HG02763 (cell line): ENCODE results near the gene STEAP1.
A peak's percentile ranks its signal among the peaks of the same experiment; 100 is the strongest.
"Not testable (repeated sequence)": the region's sequence is repeated elsewhere in the genome, so short reads cannot be mapped to it uniquely, and the experiment has no call there.

Source experiments
- ATAC-seq: cut with Tn5 transposase; IDR thresholded peaks from one replicate; pipeline ENCODE4 v1.9.1; 2021; ENCODE audit warnings: mild to moderate bottlenecking, moderate library complexity; ENCODE audit not compliant: unreplicated experiment

STEAP1 gene

DNA sequence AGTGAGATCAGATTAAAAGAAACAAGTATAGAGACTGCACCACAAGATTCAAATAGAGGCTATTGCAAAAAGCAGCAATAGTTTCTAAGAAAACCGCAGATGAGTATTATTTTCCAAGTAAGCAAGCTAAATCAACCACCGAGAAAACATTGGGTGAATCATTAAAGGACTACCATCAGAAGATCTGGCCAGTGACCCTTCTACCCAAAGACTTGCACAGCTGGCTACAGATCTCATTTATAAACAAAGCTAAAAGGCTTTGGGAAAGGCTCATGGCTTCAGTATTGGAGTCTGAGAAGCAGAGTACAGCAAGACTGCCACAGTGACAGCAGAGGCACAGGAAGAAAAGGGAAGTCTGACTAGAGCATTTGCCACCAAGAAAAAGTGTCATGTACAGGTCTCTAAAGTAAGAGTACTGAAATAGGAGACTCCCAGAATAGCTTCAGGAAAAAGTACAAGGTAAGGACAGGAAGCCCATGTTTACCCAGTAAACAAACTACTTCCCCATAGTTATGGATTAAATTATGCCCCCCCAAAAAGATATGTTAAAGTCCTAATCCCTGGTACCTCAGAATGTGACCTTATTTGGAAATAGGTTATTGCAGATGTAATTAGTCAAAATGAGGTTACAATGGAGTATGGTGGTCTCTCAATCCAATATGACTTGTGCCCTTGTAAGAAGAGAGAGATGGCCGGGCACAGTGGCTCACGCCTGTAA lies 19.0 kb downstream of the STEAP1 start:
- ATAC-seq: peak; percentile 98

DNA sequence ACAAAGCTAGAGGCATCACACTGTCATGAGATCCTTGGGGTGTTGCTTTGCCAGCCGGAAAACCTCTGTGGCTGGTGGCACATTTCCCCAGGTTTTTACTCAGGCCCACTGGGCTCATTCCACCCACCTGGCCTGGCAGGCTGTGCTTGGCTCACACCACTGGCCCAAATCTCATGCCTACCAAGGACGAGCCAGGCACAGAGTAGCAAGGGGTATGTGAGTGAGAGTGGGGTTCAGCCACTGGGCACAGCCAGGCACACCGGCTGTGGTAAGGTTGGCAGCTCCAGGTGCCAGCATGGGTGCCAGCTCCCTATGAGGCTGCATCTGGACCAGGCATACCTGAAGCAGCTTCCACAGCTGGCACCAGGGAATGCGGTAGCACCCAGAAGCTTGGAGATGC lies 21.4 kb downstream of the STEAP1 start:
- no peak for ATAC-seq

DNA sequence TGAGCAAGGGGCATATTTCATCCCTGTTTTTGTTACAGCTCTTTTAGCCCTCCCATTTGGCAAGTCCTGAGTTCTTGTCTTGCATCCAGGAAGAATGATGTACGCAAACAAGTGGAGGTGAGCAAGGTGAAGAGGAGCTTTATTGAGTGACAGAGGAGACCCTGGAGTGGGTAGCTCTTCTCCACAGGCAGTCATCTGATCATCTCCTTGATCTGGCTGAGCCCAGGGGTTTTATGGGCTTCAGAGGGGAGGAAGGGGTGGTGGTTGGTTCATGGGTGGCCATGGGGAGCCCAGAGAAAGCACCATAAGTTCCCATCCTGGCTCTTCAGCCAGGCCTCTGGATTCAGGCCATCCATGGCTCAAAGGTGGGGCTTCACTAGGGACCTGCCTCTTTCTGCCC lies 21.9 kb downstream of the STEAP1 start:
- no peak for ATAC-seq

DNA sequence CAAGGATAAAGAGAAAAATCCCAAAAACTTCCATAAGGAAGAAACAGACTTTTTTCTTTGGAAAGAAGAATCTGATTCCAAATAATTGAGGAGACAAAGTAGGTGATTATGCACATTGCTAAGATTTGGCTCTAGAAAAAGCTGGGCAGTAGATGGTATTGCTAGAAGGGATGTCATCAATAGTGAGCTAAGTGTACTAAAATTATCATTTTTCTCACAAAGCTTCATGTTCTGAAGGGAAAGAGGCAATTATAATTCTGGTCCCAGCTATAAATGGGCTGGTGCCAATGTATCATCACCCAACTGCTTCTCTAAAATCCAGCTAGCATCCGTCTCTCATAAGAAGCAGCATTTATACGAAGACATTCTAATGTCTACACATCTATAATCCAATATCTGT lies 23.9 kb downstream of the STEAP1 start:
- no peak for ATAC-seq

DNA sequence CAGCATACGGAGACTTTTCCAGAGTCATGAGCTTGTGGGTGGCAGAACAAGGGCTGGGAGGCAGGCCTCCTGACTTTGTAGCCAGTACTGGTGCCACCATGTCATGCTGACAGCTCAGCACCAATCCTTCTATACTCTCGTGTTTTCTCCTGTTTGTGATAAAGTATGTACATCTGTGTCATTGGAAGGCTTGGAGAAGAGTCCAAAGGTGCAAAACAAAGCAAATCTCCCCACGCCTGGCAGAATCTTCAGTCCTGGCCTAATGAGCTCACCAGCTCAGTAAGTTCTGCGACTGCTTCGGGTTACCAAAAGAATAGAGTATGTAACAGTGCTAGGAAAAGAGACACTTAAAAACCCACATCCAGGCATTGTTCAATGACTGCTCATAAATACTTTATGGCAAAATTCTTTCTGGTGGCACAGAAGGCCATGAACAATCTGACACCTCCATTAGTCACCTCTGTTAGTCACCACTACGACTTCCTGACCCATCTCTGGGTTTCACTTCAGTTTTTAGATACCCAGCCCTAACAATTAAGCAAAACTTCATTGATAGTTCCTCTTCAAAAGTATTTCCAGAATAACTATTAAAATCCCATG lies 24.5 kb downstream of the STEAP1 start:
- ATAC-seq: peak; percentile 97

DNA sequence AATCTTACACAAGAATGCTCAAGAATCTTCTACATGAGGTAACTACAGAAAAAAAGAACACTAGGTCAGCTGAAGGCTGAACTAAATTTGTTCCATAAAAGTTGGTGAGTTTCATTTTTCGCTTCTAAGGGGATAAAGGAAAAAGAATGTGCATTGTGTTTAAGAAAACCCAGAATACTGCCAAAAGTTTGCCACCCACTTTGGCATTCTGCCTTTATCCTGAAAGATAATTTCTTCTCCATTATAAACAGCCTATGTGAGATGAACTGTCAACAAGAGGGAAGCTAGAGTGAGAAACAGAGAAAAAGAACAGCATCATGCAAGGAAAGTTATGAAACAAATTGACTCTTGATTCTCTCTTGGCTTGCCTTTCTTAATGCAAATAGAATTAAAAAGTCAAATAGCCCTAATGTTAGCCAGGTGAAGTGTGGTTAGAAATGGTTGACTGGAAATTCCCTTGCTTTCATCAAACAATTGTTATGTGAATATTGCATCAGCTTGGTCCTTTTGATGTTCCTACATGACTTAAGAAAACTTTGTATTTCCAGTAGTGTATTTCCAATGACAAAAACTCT lies 25.8 kb downstream of the STEAP1 start:
- no peak for ATAC-seq

DNA sequence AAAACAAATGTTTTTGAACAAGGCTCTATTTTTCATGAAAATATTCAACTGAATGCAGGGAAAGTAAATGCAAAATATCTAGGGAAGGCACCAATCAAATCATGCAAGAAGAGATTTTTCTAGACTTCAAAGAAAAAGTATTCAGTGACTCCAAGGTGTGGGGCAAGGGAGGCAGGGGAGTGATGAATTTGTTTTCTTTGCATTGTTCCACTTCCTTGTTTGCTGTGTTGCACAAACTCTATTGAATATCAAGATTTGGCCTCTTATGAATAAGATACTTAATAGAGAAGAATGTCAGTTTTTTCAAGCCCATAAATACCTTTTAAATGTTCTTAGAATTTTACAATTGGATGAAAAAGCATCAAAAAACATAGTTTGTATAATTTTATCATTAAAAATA lies 26.4 kb downstream of the STEAP1 start:
- no peak for ATAC-seq

DNA sequence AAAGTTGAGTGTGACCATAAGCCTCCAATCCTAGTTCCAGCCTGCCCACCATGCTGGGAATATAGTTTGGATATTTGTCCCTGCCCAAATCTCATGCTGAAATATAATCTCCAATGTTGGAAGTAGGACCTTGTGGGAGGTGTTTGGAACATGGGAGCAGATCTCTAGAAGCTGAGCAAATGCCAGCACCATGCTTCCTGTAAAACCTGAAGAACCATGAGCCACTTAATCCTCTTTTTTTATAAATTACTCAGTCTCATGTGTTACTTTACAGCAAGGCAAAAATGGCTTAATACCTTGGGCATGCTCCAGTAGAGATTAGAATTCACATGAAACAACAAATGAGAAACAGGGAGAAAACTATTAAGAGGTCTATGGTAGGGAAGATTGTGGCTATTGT lies 27.2 kb downstream of the STEAP1 start:
- no peak for ATAC-seq

DNA sequence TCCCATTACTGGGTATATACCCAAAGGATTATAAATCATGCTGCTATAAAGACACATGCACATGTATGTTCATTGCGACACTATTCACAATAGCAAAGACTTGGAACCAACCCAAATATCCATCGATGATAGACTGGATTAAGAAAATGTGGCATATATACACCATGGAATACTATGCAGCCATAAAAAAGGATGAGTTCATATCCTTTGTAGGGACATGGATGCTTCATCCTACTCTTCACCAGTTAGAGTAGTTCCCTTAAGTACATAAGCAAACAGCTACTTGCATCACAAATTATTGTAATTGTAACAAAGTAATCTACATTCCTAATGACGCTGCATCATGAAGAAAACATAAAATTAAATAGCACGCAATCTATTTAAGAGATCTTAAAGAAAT lies 32.0 kb downstream of the STEAP1 start:
- ATAC-seq: not testable (repeated sequence)

DNA sequence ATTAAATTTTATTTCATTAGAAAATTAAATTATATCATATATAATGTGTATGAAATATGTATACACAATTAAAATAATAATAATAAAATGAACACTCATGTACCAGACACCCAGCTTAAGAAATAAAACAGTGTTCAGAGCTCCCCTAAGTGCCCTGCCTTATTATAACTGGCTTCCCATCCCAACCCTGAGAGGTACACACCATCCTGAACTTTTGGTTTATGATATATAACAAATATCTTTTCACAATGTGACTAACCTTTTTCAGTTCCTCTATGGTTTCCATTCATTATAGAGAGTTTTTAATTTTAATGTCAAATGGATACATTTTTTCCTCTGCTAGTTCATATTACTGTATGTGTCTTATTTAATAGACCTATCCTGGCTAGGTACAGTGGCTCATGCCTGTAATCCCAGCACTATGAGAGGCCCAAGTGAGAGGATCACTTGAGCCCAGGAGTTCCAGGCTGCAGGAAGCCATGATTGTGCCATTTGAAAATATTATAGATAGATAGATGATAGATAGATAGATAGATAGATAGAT lies 33.3 kb downstream of the STEAP1 start:
- no peak for ATAC-seq

DNA sequence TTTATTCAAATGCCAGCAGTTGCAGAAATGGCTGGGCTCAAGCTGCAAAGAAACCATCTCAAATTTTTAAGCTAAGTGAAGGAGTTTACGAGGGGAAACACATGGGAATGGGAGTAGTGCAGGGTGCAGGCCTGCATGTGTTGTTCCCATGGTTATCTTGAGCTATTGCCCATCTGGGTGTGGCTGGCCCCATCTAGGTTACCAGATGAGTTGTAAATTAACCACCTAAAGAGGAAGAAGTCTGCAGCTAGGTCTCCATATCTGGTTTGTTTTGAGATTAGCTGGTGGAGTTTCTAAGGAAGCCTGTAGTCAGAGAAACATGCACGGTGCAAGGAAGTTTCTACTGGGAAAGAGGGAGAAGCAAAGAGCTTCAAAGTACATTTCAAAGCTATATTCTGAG lies 34.0 kb downstream of the STEAP1 start:
- no peak for ATAC-seq

DNA sequence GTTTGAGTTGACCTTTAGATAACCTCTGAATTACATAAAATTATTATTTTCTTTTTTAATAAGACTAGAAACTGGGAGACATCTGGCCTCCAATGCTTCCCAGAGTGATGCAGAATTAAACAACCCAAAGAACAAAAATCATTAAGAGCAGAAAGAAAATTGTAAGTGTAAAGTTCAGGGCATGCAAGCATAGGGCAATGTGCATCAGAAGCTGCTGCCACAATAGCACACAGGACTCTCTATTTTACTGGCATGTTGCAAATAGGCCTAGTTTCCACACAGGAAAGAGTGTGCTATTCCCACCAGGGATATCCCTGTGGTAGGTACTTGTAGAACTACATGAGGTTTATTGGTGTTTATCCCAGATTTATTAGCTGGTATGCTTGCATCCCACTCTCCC lies 36.7 kb downstream of the STEAP1 start:
- ATAC-seq: no peak

DNA sequence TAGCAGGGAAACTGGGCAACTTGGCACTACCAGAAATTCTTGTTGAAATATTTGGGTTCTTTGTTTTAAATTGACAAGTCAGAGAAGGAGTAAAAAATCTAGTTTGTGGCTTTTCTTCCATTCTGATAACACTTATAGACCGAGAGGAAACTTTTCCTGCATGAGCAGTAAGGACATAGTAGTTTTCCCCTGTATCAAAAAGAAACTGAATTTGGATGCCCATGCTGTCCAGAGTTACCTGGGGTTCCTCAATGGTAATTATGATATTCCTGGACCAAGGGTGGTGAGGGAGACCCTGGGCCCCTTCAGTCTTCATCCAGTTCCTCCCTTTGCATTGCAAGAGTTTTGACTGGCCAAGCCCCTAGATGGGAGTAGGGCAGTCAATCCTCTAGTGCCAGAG lies 37.4 kb downstream of the STEAP1 start:
- ATAC-seq: no peak

DNA sequence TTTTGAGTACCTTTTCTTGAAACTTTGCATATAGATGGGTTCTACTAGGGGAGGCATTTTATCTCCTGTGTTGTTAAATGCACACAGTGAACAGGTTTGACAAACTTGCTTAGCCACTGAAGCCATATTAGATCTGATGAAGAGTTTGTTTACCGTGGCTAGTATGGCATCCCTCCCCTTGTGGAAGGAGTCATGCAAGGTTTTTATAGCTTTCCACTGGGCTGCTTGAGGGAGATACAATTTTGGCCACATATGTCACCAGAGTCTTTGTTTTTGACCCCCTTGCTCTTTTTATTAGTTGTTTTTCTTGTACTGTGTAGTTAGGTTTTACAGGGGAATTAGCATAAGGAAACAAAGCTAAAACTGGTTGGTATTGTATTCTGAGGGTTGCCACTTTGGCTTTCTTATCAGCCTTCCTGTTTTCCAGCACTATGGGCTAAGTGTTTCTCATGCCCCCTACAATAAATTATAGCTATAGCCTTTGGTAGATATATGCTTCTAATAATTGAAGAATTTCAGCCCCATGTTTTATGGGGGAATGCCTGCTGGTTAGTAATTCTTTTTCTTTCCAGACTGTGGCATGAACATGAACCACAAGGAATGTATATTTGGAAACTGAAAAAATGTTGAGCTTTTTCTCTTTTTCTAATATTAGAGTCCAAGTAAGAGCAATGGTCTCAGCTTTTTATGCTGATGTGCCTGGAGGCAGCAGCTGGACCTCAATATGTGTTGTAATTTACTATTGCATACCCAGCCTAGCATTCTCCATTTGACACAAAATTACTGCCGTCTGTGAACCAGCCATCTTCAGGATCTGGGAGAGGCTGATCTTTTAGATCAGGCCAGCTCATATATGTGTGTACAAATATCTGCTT lies 38.8 kb downstream of the STEAP1 start:
- no peak for ATAC-seq

DNA sequence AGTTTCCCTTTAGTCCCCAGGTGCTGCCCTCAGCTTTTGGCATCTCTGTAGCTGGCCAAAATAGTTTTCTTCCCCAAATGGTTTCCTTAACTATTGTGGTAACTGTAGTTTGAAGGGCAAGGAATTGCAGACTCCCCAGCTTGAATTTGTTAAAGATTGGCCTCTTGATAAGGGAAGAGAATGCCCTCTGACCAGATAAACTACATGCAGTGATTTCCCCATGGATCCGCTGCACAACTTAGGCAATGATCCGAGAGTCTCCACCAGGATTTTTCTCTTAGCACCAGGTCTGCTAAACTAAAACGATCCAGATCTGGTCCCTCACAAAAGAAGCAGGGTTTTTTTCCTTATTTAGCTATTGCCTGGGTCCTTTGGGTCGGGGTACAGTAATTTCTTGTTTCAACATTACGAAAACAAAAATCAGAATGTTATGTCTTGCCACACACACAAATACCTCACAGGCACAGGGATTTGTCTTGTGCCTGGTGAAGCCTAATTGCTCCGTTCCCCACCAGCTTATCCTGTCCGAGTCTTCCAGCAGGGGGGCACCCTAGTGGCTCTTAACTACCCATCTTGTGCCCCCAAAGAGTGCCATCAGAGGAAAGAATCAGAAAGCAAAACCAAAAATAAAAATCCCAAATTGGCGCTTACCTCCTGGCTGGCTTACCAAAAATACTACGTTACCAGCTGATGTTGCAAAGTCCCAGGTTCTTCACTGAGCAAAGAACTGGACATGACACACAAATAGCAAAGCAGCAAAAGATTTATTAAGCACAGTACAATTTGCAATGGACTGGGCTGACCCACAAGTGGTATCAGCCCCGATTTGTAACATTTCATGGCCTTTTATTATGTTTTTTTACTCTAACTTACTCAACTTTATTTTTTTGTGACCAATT lies 40.9 kb downstream of the STEAP1 start:
- no peak for ATAC-seq

DNA sequence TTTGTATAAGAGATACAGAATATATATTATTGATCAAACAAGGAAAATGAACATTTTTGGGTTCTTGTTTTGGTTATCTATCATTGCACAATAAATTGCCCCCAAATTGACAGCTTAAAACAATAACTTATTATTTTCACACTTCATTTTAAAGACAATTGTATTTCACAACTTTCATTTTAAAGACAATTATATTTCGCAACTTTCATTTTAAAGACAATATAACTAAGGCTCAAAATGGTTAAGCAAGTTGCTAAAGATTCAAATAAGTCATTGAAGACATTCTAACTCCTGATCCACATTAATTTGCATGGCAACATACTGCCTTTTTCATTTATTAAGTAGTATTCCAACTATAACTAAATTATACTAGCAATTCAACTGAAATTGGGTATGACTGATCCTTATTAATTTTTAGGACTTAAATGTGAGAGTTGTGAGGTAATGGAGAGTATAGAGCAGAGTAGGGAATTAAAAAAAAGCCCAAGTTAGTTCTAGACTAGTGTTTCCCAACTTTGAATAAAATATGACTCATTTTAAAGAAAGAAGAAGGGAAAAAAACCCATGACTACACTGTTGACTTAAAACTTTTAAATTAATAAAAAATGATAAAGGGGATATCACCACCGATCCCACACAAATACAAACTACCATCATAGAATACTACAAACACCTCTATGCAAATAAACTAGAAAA lies 47.4 kb downstream of the STEAP1 start:
- ATAC-seq: no peak

DNA sequence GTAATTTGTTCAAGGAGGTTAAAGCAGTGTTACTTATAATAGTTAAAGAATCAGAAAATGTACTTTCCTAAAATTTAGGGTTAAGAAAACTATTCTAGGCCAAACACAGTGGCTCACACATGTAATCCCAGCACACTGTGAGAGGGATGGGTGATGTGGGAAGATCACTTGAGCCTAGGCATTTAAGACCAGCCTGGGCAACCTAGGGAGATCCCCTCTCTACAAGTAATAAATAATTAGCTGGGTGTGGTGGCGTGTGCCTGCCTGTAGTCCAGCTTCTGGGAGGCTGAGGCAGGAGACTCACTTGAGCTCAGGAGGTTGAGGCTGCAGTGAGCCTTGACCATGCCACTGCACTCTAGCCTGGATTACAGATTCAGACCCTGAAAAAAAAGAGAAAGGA lies 53.7 kb downstream of the STEAP1 start:
- ATAC-seq: no peak

DNA sequence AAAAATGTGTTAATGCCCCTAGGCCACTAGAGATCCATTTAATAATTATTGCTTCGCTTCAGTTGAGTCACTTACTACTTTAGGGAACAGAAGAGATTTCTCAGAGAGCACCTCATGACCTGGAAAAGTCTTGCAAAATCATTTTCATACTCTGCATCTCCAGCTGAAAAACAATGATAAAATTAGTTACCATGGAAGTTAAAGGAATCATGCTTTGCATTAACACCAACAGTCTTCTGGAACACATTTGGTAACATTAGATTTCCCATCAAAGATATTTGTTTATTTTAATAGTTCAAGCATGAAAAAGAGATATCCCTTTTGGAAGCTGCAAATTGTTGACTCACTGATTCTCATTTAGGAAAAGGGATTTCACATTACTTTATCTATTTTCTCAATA lies 55.5 kb downstream of the STEAP1 start:
- ATAC-seq: no peak

DNA sequence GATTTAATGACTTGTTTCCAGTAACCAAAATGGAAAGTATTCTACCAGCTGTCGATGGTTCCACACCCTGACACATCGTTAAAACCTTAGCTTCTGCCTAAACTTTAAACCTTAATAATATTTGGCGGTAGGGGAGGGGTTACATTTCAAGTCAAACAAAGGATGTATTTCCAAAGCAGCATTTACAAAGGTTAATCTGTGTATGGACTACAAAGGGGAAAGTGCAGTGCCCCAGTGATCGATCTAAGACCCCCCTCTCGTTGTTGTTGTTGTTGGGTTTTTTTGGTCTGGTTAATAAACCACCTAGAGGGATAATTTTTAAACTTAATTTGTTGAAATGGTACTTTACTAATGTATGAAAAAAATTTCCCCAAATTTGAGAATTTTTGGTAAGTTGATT lies 56.2 kb downstream of the STEAP1 start:
- no peak for ATAC-seq

DNA sequence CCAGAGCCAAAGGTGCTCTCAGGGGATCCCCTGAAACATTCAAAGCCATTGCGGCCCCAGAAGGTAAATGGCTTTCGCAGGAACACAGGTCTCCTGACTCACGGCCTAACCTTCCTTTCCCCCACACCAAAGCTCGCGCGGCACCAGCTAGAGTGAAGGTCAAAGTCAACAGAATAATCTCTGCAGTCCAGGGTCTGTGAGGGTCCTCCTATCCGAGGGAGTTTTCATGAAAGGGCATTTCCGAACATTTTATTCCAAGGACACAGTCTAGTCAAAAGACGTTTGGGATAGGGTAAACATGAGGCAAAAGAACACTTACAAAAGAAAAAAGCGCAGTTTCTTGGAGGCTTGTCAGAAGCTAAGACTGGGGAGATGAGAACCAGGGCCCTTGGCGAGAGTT lies 56.7 kb downstream of the STEAP1 start:
- ATAC-seq: peak; percentile 8
